Measurements from ENCODE around the gene SLC47A1.

DNA sequence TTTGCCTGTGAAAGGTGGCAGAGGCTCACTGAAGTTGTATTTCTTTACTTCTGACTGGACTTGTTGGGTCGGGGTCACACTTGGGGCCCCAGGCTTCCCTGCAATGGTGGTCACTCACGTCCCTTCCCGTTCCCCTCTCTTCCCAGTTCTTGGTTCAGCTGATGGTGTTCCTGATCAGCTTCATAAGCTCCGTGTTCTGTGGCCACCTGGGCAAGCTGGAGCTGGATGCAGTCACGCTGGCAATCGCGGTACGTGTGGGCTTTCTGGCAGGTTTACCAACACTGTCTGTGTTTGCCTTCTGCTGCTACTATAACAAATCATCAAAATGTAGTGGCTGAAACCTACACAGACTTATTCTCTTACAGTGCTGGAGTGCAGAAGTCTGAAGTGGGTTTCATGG, 8.6 kb downstream of the SLC47A1 start:
- TF ChIP-seq POLR2AphosphoS5 (IDR thresholded peaks at IDR 0.05; ENCODE audit: low read depth, low read length) (no peak), POLR2A (IDR thresholded peaks at IDR 0.05; ENCODE audit: low read depth, low read length) (no peak), TAF1 (IDR thresholded peaks at IDR 0.05; ENCODE audit: low read depth, low read length) (no peak)
